Activated CD8-positive, alpha-beta memory T cell treated with anti-CD3 and anti-CD28 coated beads, Interleukin-2, amount 10 ng/mL, durations not matched to agents 7 days and 5 days (primary cell): Measurements from ENCODE around the gene FAM124B. TPM values are rescaled to one million over a fixed set of nuclear protein-coding genes. Genes with fewer than 3 reads are reported as not detected.

Experiments
- ATAC-seq: fragments of 150-1000 bp; cut with Tn5 transposase; one replicate; pipeline ENCODE4 v1.10.0; 2021; ENCODE audit warnings: moderate library complexity
- CTCF ChIA-PET: fragments of 350-600 bp; sonication (Branson Sonifier 250); formaldehyde crosslinking; loops from one replicate; lab custom pipeline; 2021; ENCODE audit warnings: antibody characterized with exemption; lab: Charles Lee
- DNase-seq: peaks from one replicate; pipeline ENCODE4 v3.0.0-alpha.2; 2020
- H3K27ac Mint-ChIP-seq: one replicate; pipeline ENCODE4 v1.8.0; 2021; ENCODE audit warnings: mild to moderate bottlenecking, mixed read lengths
- H3K27me3 Mint-ChIP-seq: one replicate; pipeline ENCODE4 v1.8.0; 2021; ENCODE audit warnings: mixed read lengths
- H3K36me3 Mint-ChIP-seq: one replicate; pipeline ENCODE4 v1.8.0; 2021; ENCODE audit warnings: mild to moderate bottlenecking, mixed read lengths
- H3K4me1 Mint-ChIP-seq: one replicate; pipeline ENCODE4 v1.8.0; 2021; ENCODE audit warnings: mixed read lengths
- H3K4me3 Mint-ChIP-seq: one replicate; pipeline ENCODE4 v1.8.0; 2021; ENCODE audit warnings: mild to moderate bottlenecking, moderate library complexity, mixed read lengths
- H3K9me3 Mint-ChIP-seq: one replicate; pipeline ENCODE4 v1.8.0; 2022; ENCODE audit warnings: low read depth, mixed read lengths
- total RNA-seq, 2 experiments: library from RNA; stranded (reverse); gene quantifications; one replicate each; pipeline ENCODE4 v1.2.3, GENCODE V29; 2021

FAM124B gene
- total RNA-seq, 2 experiments from 2014 or later: 0.15 to 0.23 TPM

DNA sequence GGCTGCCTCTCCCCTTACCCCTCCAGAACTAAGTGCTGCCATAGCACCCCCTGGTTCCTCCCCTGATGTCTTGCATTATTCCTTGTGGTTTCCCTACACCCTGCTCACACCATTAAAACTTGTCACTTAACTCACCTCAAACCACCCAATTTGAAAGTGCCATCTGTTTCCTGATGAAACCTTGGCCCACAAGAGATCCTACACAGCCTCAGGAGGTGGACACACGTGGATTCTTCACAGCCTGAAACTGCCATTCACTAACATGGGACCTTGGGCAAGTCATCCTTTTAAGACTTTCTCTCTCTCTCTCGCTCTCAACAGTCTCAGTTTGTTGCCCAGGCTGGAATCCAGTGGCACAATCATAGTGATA lies 27.5 kb upstream of the FAM124B start:
- ATAC-seq: no peak
- Mint-ChIP-seq H3K4me1 (no peaks in the 10 kb centered on the region), H3K36me3 (no peaks in the 10 kb centered on the region), H3K9me3 (peaks cover 2% of the 10 kb centered on the region), H3K27ac (no peak overlapping the region), H3K4me3 (no peak overlapping the region), H3K27me3 (peaks cover 7% of the 10 kb centered on the region)
- DNase-seq: no peak
- CTCF ChIA-PET: no interaction called here

- H3K9me3 Mint-ChIP-seq: peaks cover 2% of the 10 kb centered on the region
- ATAC-seq (no peak), DNase-seq (no peak)
- H3K27ac Mint-ChIP-seq: no peak overlapping the region
- CTCF ChIA-PET: no interaction called here
- H3K4me3 Mint-ChIP-seq: no peak overlapping the region
- no peaks in the 10 kb centered on the region for H3K36me3 Mint-ChIP-seq
- H3K27me3 Mint-ChIP-seq: peaks cover 10% of the 10 kb centered on the region
- H3K4me1 Mint-ChIP-seq: no peaks in the 10 kb centered on the region
These were observed 27.0 kb upstream of the FAM124B start for GRCh38 chr2:224428787-224429440.

- no peak overlapping the region for H3K4me3 Mint-ChIP-seq
- peaks cover 17% of the 10 kb centered on the region for H3K27me3 Mint-ChIP-seq
- DNase-seq: no peak
- H3K27ac Mint-ChIP-seq: no peak overlapping the region
- CTCF ChIA-PET: no interaction called here
- ATAC-seq: no peak
- H3K9me3 Mint-ChIP-seq: peaks cover 2% of the 10 kb centered on the region
- no peaks in the 10 kb centered on the region for H3K4me1 Mint-ChIP-seq
- H3K36me3 Mint-ChIP-seq: no peaks in the 10 kb centered on the region
These were observed 25.6 kb upstream of the FAM124B start for GRCh38 chr2:224427471-224427870.

DNA sequence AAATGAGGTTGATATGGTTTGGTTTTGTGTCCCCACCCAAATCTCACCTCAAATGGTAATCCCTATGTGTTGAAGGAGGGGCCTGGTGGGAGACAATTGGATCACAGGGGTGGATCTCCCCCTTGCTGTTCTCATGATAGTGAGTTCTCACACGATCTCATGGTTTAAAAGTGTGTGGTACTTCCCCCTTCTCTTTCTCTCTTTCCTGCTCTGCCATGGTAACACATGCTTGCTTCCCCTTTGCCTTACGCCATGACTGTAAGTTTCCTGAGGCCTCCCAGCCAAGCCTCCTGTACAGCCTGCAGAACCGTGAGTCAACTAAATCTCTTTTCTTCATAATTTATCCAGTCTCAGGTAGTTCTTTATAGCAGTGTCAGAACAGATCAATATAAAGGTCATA lies 24.7 kb upstream of the FAM124B start:
- CTCF ChIA-PET: no interaction called here
- no peak overlapping the region for H3K4me3 Mint-ChIP-seq

DNA sequence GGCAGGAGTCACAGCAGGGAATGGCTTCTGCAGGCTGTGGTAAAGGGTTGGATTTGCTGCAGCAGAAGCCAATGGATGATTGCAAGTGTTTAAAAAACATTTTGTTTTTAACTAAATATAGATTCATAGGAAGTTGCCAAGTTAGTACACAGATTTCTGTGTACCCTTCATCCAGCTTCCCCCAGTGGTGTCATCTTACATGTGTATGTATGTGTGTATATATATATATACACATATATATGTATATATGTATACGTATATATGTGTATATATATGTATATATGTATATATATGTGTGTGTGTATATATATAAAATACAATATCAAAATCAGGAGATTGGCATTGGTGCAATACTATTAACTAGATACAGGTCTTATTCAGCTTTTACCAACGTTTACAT lies 19.2 kb upstream of the FAM124B start:
- H3K9me3 Mint-ChIP-seq: no peaks in the 10 kb centered on the region
- no peak for ATAC-seq
- CTCF ChIA-PET: no interaction called here

More for the DNA sequence above, 24.7 kb upstream of the FAM124B start:
- Mint-ChIP-seq H3K27ac (no peak overlapping the region), H3K4me1 (no peaks in the 10 kb centered on the region), H3K27me3 (peaks cover 11% of the 10 kb centered on the region), H3K36me3 (no peaks in the 10 kb centered on the region), H3K9me3 (peaks cover 2% of the 10 kb centered on the region)
- ATAC-seq: no peak
- no peak for DNase-seq

GRCh38 chr2:224417947-224418346 lies 16.0 kb upstream of the FAM124B start:
- Mint-ChIP-seq H3K27ac (no peak overlapping the region), H3K4me3 (no peak overlapping the region), H3K27me3 (peaks cover 13% of the 10 kb centered on the region), H3K9me3 (no peaks in the 10 kb centered on the region), H3K36me3 (no peaks in the 10 kb centered on the region), H3K4me1 (no peaks in the 10 kb centered on the region)
- CTCF ChIA-PET: no interaction called here
- DNase-seq (no peak), ATAC-seq (no peak)

More for the DNA sequence above, 19.2 kb upstream of the FAM124B start:
- H3K4me3 Mint-ChIP-seq: no peak overlapping the region
- no peaks in the 10 kb centered on the region for H3K36me3 Mint-ChIP-seq
- no peaks in the 10 kb centered on the region for H3K4me1 Mint-ChIP-seq
- DNase-seq: no peak
- H3K27ac Mint-ChIP-seq: no peak overlapping the region
- peaks cover 22% of the 10 kb centered on the region for H3K27me3 Mint-ChIP-seq

DNA sequence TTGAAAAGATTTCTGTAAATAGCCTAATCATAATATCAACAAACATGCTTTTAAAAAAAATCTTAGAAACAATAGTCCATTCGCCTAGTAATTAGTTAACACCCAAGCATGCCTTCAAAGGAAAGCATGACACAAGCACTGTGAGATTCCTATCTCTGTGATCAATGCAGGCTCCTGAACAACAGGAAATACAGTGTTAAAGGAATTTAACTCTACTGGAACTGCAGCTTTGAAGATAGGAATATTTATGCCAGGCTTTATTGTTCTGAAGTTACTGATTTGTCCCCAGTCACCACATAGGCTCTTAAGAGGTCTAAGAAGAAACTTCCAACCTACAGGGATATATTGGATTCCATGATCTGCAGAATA lies 15.4 kb upstream of the FAM124B start:
- Mint-ChIP-seq H3K36me3 (no peaks in the 10 kb centered on the region), H3K4me3 (no peak overlapping the region), H3K4me1 (no peaks in the 10 kb centered on the region), H3K9me3 (no peaks in the 10 kb centered on the region), H3K27ac (no peak overlapping the region), H3K27me3 (peaks cover 13% of the 10 kb centered on the region)
- ATAC-seq: no peak
- CTCF ChIA-PET: no interaction called here
- no peak for DNase-seq

DNA sequence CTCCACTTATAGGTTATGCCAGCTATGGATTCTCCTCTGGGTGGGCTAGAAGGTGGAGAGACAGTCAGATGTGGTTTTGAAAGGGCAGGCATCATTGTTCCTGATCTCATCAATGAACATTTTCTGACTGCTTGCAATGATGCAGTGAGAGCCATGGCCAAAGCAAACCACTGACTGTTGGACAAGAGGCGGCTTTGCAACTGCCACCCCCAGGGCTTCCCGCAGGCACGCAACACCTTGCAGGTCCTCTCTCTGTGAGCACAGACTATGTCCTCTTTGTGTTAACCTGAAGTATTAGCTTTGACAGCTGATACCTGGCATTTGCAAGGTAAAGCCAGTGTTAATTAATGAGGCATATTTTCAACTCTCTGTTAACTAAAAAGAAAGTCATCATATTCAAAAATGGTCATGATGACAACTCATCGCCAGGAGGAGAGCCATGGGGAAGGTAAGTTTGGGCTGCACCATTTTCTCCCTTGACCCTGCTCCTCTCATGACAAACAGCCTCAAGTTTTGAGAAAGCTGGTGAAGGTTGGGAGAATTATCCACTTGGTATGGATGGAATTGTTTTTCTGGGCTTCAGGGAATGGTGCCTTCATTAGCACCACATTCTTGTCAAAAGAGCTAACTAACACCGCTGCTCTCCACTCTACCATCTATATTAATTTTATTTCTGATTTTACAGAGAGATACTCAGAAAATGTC lies 14.9 kb upstream of the FAM124B start:
- Mint-ChIP-seq H3K4me3 (no peak overlapping the region), H3K27me3 (peaks cover 13% of the 10 kb centered on the region), H3K9me3 (no peaks in the 10 kb centered on the region), H3K27ac (no peak overlapping the region), H3K4me1 (no peaks in the 10 kb centered on the region), H3K36me3 (no peaks in the 10 kb centered on the region)
- no peak for ATAC-seq
- no peak for DNase-seq
- CTCF ChIA-PET: no interaction called here

GRCh38 chr2:224413381-224413780 lies 11.5 kb upstream of the FAM124B start:
- CTCF ChIA-PET: interaction anchor here (1.4 kb wide), 1 partner anchor 44 kb away, joined by 3 read pairs; no protein-coding TSS in a partner anchor
- Mint-ChIP-seq H3K36me3 (no peaks in the 10 kb centered on the region), H3K4me1 (no peaks in the 10 kb centered on the region), H3K27ac (no peak overlapping the region), H3K9me3 (no peaks in the 10 kb centered on the region), H3K4me3 (no peak overlapping the region), H3K27me3 (peaks cover 21% of the 10 kb centered on the region)
- DNase-seq (no peak), ATAC-seq (no peak)

DNA sequence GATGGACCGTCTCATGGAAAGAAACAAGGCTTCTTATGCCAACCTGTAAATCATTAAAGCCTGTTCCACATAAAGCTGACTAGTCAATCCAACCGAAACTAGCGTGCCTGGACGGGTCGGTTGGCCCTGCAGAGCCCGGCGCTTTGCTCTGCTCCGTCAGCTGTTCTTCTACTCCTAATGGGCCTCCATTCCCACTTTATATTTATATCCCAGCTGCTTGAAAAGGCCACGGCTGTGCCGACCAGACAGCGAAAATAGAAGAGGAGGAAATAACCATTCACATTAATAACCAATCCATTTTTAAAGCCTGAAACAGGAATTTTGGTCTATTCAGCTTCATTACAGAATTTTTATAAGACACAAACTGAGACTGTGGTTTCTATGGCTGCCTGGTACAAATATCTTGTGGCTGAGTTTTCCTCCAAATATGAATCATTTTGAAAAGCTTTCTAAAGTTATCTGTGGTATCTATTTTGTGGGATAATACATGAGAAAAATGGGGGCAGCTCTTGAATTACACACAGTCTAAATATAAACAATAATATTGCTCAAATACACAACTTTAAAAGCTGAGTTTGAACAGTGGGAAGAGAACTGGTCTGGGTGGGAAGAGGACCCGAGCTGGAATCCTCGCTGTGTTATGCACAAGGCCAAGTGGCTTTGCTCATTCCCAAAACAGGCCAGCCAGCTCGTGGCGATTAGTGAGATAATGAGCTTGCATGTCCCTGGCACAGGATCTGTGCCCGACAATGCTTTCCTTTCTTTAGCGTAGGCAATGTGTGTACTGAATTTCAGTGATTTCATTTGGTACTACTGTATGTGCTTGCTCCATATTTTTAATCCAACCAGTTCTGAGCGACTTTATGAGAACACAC lies 10.5 kb upstream of the FAM124B start:
- CTCF ChIA-PET: interaction anchor here (0.7 to 1.4 kb wide), 3 partner anchors 28 to 57 kb away, joined by 3 read pairs; no protein-coding TSS in a partner anchor
- DNase-seq (no peak), ATAC-seq (no peak)
- H3K36me3 Mint-ChIP-seq: no peaks in the 10 kb centered on the region
- peaks cover 1% of the 10 kb centered on the region for H3K4me1 Mint-ChIP-seq
- H3K27me3 Mint-ChIP-seq: peaks cover 22% of the 10 kb centered on the region
- H3K9me3 Mint-ChIP-seq: no peaks in the 10 kb centered on the region
- no peak overlapping the region for H3K4me3 Mint-ChIP-seq
- no peak overlapping the region for H3K27ac Mint-ChIP-seq

- Mint-ChIP-seq H3K4me3 (no peak overlapping the region), H3K27me3 (peaks cover 21% of the 10 kb centered on the region), H3K4me1 (peaks cover 2% of the 10 kb centered on the region), H3K27ac (no peak overlapping the region), H3K36me3 (no peaks in the 10 kb centered on the region), H3K9me3 (no peaks in the 10 kb centered on the region)
- CTCF ChIA-PET: interaction anchor here (0.9 kb wide), 1 partner anchor 29 kb away, joined by 3 read pairs; no protein-coding TSS in a partner anchor
- DNase-seq (no peak), ATAC-seq (no peak)
These were observed 9.1 kb upstream of the FAM124B start for GRCh38 chr2:224410946-224411561.

DNA sequence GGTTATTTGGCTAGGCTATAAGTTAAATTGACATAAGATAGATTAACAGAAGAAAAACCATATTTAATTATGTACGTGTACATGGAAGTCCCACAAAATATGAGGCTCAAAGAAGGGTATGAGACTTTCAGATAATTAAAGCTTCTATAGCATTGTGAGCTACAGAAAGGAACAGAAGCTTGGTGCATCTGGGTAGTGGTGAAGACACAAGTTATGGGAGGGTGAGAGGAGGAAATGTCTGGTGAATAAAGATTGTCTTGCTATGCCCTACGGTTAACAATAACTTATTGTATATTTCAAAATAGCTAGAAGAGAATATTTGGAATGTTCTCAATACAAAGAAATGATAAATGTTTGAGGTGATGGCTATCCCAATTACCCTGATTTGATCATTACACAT lies 6.8 kb upstream of the FAM124B start:
- no peaks in the 10 kb centered on the region for H3K9me3 Mint-ChIP-seq
- H3K27me3 Mint-ChIP-seq: peaks cover 19% of the 10 kb centered on the region
- H3K27ac Mint-ChIP-seq: no peak overlapping the region
- H3K36me3 Mint-ChIP-seq: no peaks in the 10 kb centered on the region
- H3K4me3 Mint-ChIP-seq: no peak overlapping the region
- ATAC-seq (no peak), DNase-seq (no peak)
- H3K4me1 Mint-ChIP-seq: peaks cover 2% of the 10 kb centered on the region
- CTCF ChIA-PET: no interaction called here

- Mint-ChIP-seq H3K27me3 (peaks cover 19% of the 10 kb centered on the region), H3K9me3 (no peaks in the 10 kb centered on the region), H3K4me1 (peaks cover 2% of the 10 kb centered on the region), H3K36me3 (no peaks in the 10 kb centered on the region), H3K27ac (no peak overlapping the region), H3K4me3 (no peak overlapping the region)
- no peak for ATAC-seq
- no peak for DNase-seq
- CTCF ChIA-PET: interaction anchor here (1.3 kb wide), 1 partner anchor 43 kb away, joined by 3 read pairs; no protein-coding TSS in a partner anchor
These were observed 5.4 kb upstream of the FAM124B start for GRCh38 chr2:224407241-224407701.
